ENCODE data around the gene RUNX1. TPM values are rescaled to one million over a fixed set of nuclear protein-coding genes. Genes with fewer than 3 reads are reported as not detected.

Gene RUNX1
- polyA plus RNA-seq, 1 of the 3 experiments (the other 2 are of a cell fraction): 17.1 TPM

- DNase-seq: no peak
- ChIA-PET CTCF (interaction anchor here (1.3 to 2.0 kb wide), 2 partner anchors 16 to 494 kb away, joined by 3 to 7 read pairs; no protein-coding TSS in a partner anchor), POLR2A (no interaction called here)
- Histone ChIP-seq H3F3A (replicated peaks; ENCODE audit: insufficient read depth) (no peaks in the 10 kb centered on the region), H3K27ac (ENCODE audit: low read depth in 2 of 2, low read length in 1 of 2) (no peak overlapping the region), H3K9me3 (no peaks in the 10 kb centered on the region), H3K36me3 (replicated peaks in 1 of 2; ENCODE audit: control insufficient read depth in 1 of 2, insufficient read depth in 2 of 2, low read length in 1 of 2) (no peaks in the 10 kb centered on the region), H3K27me3 (ENCODE audit: insufficient read depth) (no peaks in the 10 kb centered on the region), H3K9me2 (no peaks in the 10 kb centered on the region), H2AFZ (ENCODE audit: low read depth) (no peak overlapping the region), H3K4me2 (no peak overlapping the region), H3K79me2 (ENCODE audit: insufficient read depth) (no peaks in the 10 kb centered on the region), H3K9ac (no peak overlapping the region), H4K20me1 (ENCODE audit: insufficient read depth) (no peaks in the 10 kb centered on the region), H3K4me3 (ENCODE audit: low read depth in 2 of 2, low read length in 1 of 2) (no peak overlapping the region), H3K4me1 (ENCODE audit: control insufficient read depth in 1 of 2, insufficient read depth in 2 of 2, low read depth in 1 of 2, low read length in 1 of 2) (no peaks in the 10 kb centered on the region)
- no peak for TF ChIP-seq GABPA (IDR thresholded peaks at IDR 0.05; ENCODE audit: low read depth)
- TF ChIP-seq EP300 (IDR thresholded peaks at IDR 0.05; ENCODE audit: borderline replicate concordance in 1 of 2, low read depth in 1 of 2, low read length in 1 of 2): no peak
- no peak for TF ChIP-seq MEF2A (IDR thresholded peaks at IDR 0.05; ENCODE audit: borderline replicate concordance, low read depth)
- no peak for TF ChIP-seq FOSL2 (IDR thresholded peaks at IDR 0.05; ENCODE audit: borderline replicate concordance, low read depth)
- no peak for TF ChIP-seq RCOR1 (IDR thresholded peaks at IDR 0.05; ENCODE audit: low read length)
- TF ChIP-seq JUND (IDR thresholded peaks at IDR 0.05): no peak
- TF ChIP-seq SIN3A (IDR thresholded peaks at IDR 0.05; ENCODE audit: borderline replicate concordance, low read depth, low read length): no peak
- no peak for TF ChIP-seq FOXJ3 (CRISPR knock-in tag; IDR thresholded peaks at IDR 0.05)
Observed at GRCh38 chr21:34906401-34906800, 142.7 kb downstream of the RUNX1 start.

DNA sequence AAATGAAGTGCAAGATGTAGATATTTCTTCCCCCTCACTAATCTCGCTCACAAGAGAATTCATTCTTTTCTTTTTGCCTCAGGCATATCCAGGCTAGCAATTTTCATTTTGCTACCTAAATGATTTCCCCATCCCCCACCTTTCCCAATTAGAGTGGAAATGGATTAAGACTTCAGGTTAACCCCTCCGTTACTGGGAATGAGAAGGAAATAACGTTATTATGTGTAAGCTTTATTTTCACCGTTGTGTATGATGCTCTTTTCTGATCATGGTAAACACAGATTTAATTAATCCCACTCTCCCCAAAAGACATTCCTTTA is 143.9 kb downstream of the RUNX1 start:
- H3K4me2 ChIP-seq: no peak overlapping the region
- WGBS (ENCODE audit: low lambda C conversion rate): 82% methylated on average over 4 of the region's 4 CpGs
- ChIA-PET CTCF (interaction anchor here (1.3 to 2.0 kb wide), 3 partner anchors 15 to 495 kb away, joined by 3 to 7 read pairs (median 4); no protein-coding TSS in a partner anchor), POLR2A (no interaction called here)
- no peak for DNase-seq
- no peaks in the 10 kb centered on the region for H4K20me1 ChIP-seq (ENCODE audit: insufficient read depth)
- H3K27me3 ChIP-seq (ENCODE audit: insufficient read depth): no peaks in the 10 kb centered on the region
- no peaks in the 10 kb centered on the region for H3K36me3 ChIP-seq (replicated peaks in 1 of 2; ENCODE audit: control insufficient read depth in 1 of 2, insufficient read depth in 2 of 2, low read length in 1 of 2)
- H3K27ac ChIP-seq (ENCODE audit: low read depth in 2 of 2, low read length in 1 of 2): no peak overlapping the region
- no peak overlapping the region for H3K9ac ChIP-seq
- H3F3A ChIP-seq (replicated peaks; ENCODE audit: insufficient read depth): no peaks in the 10 kb centered on the region
- H3K4me3 ChIP-seq (ENCODE audit: low read depth in 2 of 2, low read length in 1 of 2): no peak overlapping the region
- H2AFZ ChIP-seq (ENCODE audit: low read depth): no peak overlapping the region
- H3K9me2 ChIP-seq: no peaks in the 10 kb centered on the region
- H3K79me2 ChIP-seq (ENCODE audit: insufficient read depth): no peaks in the 10 kb centered on the region
- TF ChIP-seq RAD21 (IDR thresholded peaks at IDR 0.05; ENCODE audit: low read length) (no peak), POLR2AphosphoS5 (IDR thresholded peaks at IDR 0.05; ENCODE audit: low read depth, low read length) (no peak), SMC3 (IDR thresholded peaks at IDR 0.05; ENCODE audit: low read depth, low read length) (no peak), CHD2 (IDR thresholded peaks at IDR 0.05; ENCODE audit: low read length, partially characterized antibody) (no peak), FOXJ3 (CRISPR knock-in tag; IDR thresholded peaks at IDR 0.05) (no peak), RXRA (IDR thresholded peaks at IDR 0.05; ENCODE audit: borderline replicate concordance, low read depth) (no peak), TAF1 (IDR thresholded peaks at IDR 0.05; ENCODE audit: borderline replicate concordance, low read depth, low read length) (no peak), SIN3A (IDR thresholded peaks at IDR 0.05; ENCODE audit: borderline replicate concordance, low read depth, low read length) (no peak), FOSL2 (IDR thresholded peaks at IDR 0.05; ENCODE audit: borderline replicate concordance, low read depth) (no peak), REST (IDR thresholded peaks at IDR 0.05; ENCODE audit: low read depth, low read length) (no peak), RFX5 (IDR thresholded peaks at IDR 0.05; ENCODE audit: low read length) (no peak), USF1 (IDR thresholded peaks at IDR 0.05; ENCODE audit: borderline replicate concordance, low read depth) (no peak), EZH2phosphoT487 (IDR thresholded peaks at IDR 0.05; ENCODE audit: borderline replicate concordance, low read depth) (no peak)
- TF ChIP-seq, protein P1, sequence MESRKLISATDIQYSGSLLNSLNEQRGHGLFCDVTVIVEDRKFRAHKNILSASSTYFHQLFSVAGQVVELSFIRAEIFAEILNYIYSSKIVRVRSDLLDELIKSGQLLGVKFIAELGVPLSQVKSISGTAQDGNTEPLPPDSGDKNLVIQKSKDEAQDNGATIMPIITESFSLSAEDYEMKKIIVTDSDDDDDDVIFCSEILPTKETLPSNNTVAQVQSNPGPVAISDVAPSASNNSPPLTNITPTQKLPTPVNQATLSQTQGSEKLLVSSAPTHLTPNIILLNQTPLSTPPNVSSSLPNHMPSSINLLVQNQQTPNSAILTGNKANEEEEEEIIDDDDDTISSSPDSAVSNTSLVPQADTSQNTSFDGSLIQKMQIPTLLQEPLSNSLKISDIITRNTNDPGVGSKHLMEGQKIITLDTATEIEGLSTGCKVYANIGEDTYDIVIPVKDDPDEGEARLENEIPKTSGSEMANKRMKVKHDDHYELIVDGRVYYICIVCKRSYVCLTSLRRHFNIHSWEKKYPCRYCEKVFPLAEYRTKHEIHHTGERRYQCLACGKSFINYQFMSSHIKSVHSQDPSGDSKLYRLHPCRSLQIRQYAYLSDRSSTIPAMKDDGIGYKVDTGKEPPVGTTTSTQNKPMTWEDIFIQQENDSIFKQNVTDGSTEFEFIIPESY (IDR thresholded peaks at IDR 0.05; ENCODE audit: borderline replicate concordance, low read depth): no peak
- H3K4me1 ChIP-seq (ENCODE audit: control insufficient read depth in 1 of 2, insufficient read depth in 2 of 2, low read depth in 1 of 2, low read length in 1 of 2): no peaks in the 10 kb centered on the region
- no peaks in the 10 kb centered on the region for H3K9me3 ChIP-seq
